ENCODE results near the gene ZHX3.
"Not testable (repeated sequence)": the region's sequence is repeated elsewhere in the genome, so short reads cannot be mapped to it uniquely, and the experiment has no call there.

Gene ZHX3

GRCh38 chr20:41134362-41135186, 183.0 kb downstream of the ZHX3 start:
- no peak for DNase-seq (ENCODE audit: low read depth)

DNA sequence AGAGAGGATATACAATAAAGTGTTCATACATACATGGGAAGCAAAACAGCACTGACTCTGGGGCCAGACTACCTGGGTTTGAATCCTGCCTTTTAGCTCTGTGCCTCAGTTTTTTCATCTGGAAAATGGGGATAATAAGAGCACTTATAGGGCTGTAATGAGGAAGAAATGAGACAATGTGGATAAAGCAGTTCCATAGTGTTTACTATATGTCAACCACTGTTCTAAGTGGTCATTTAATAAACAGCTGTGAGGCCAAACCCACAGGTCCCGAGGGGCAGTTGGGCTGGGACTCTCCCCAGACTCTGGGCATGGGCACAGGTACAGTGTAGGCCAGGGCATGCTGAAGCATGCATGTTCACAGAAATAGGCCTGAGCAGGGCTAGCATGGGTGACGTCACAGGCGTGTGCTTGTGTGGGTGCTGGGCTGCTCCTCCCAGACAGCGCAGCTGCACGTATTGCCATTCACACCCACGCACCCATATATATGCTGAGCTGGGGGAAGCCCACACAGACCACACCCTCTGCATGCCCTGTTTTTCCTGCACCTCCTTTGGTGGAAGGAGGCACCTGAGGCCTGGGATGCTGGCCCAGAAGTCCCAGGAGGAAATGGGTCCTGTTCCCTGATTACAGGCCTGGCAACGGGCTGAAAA, 183.7 kb downstream of the ZHX3 start:
- DNase-seq (ENCODE audit: low read depth), result no peak

DNA sequence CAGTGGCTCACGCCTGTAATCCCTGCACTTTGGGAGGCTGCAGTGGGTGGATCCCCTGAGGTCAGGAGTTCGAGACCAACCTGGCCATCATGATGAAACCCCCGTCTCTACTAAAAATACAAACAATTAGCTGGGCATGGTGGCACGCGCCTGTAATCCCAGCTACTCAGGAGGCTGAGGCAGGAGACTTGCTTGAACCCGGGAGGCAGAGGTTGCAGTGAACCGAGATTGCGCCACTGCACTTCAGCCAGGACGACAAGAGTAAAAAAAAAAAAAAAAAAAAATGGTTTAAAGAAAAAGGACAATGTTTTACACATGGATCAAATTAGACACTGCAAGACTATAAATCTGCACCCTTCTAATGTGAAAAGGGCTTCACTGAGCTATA, 185.1 kb downstream of the ZHX3 start:
- DNase-seq (ENCODE audit: low read depth), result not testable (repeated sequence)

DNA sequence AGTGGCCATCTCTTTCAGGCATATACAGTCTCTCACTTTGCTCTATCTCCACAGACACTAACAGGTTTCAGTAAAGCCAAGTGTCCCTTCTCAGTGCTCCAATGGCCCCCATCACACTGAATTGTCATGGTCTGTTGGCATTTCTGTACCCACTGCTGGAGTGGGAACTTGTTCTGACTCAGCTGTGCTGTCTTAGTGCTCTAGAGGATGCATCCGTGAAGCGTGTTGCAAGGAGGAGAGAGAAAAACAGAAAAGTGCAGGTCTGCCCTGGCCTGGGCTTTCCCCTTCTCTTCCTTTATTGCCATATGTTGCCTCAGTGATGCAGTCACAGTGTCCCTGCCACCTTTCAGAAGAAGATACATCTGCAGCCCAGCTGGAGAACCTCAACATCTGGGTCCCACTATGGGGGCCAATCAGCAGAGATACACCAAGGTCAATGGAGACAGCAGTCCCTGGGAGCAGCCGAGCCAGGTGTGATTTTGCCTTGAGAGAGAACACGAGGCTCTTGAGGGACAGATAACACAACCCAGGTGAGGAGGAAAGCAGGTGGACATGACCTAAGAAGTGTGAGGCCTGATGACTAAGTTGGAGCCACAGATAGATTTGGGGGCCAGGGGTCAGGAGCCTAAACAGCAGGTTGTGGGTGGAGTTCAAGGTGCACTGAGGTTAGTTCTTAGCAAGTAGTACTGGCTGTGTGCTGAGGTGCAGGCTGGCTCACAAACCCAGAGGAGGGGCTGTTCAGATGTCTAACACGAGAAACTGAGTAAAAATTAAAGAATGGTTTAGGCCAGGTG, 185.7 kb downstream of the ZHX3 start:
- no peak for DNase-seq (ENCODE audit: low read depth)

Measured in stromal cell of bone marrow (primary cell).